Upper lobe of left lung (tissue), 6 donors: ENCODE results near the gene SLC16A9. TPM values are rescaled to one million over a fixed set of nuclear protein-coding genes. Genes with fewer than 3 reads are reported as not detected.
"Not testable (repeated sequence)": the region's sequence is repeated elsewhere in the genome, so short reads cannot be mapped to it uniquely, and the experiment has no call there.

Source experiments
- ATAC-seq, 2 donors: fragments of 200-7000 bp; cut with Tn5 transposase; one replicate each; pipeline ENCODE4 v1.9.1; 2022; ENCODE audit warnings: mild to moderate bottlenecking in 2 of 2, moderate library complexity in 2 of 2; ENCODE audit not compliant: low FRiP score in 2 of 2
- DNase-seq, 2 donors: peaks; one replicate each; pipeline ENCODE4 v3.0.0-alpha.2; 2019 to 2020
- H3K27ac ChIP-seq, 4 donors: fragments of 200-600 bp; sonication (generic); one replicate each; pipeline ENCODE4 v1.5.1; 2016 to 2019
- H3K27me3 ChIP-seq, 4 donors: fragments of 200-600 bp; sonication (generic); one replicate each; pipeline ENCODE4 v1.5.1; 2017 to 2019
- H3K36me3 ChIP-seq, 4 donors: fragments of 200-600 bp; sonication (generic); one replicate each; pipeline ENCODE4 v1.5.1; 2016 to 2019
- H3K4me1 ChIP-seq, 4 donors: fragments of 200-600 bp; sonication (generic); one replicate each; pipeline ENCODE4 v1.5.1; 2018 to 2019
- H3K4me3 ChIP-seq, 4 donors: fragments of 200-600 bp; sonication (generic); one replicate each; pipeline ENCODE4 v1.5.1; 2017 to 2019; ENCODE audit warnings: mild to moderate bottlenecking in 2 of 4, moderate library complexity in 1 of 4
- H3K9me3 ChIP-seq, 4 donors: fragments of 200-600 bp; sonication (generic); one replicate each; pipeline ENCODE4 v1.5.1; 2018 to 2019
- CTCF ChIP-seq, 6 experiments: fragments of 450-650 bp in 4 of 6; fragments of 200-600 bp in 2 of 6; sonication (generic) in 2 of 6; IDR thresholded peaks; one replicate each; pipeline ENCODE4 v1.5.1; 2016 to 2019; ENCODE audit warnings: antibody characterized with exemption in 6 of 6
- EP300 ChIP-seq, 4 donors: sonication (generic); formaldehyde crosslinking; IDR thresholded peaks; one replicate each; pipeline ENCODE4 v1.5.1; 2017; ENCODE audit warnings: antibody characterized with exemption in 4 of 4, control low read depth in 2 of 4
- POLR2A ChIP-seq, 4 donors: fragments of 450-650 bp; IDR thresholded peaks; one replicate each; pipeline ENCODE4 v1.5.1; 2016 to 2017; ENCODE audit warnings: antibody characterized with exemption in 4 of 4, mild to moderate bottlenecking in 2 of 4
- POLR2AphosphoS5 ChIP-seq, 2 donors: sonication (generic); formaldehyde crosslinking; IDR thresholded peaks; one replicate each; pipeline ENCODE4 v1.5.1; 2017; ENCODE audit warnings: antibody characterized with exemption in 2 of 2
- WGBS, 2 donors: methylation state at CpG; one replicate each; pipeline ENCODE4 v1.1.5; 2017 to 2018; 5-methylcytosine and 5-hydroxymethylcytosine counted together
- total RNA-seq, 6 donors: library from RNA; depleted of rRNA in 4 of 6; stranded (reverse); fragments of >200 nt in 4 of 6; gene quantifications; one replicate each; pipeline versions ENCODE4 v1.1.0 to v1.2.1, GENCODE V29; 2016 to 2021
- donor health status: DM: no; HTN: no; CAD: no; lungs with moderate emphysema.
- donor health status: DM: no; HTN: yes; CAD: no; lungs with severe emphysema.

The SLC16A9 gene
- total RNA-seq, 6 donors from 2014 or later = 0.79 to 1.1 (median 1.1) TPM; not detected in 2

- H3K4me3 ChIP-seq, H3K27me3 ChIP-seq, H3K36me3 ChIP-seq, H3K27ac ChIP-seq, ATAC-seq, DNase-seq, H3K9me3 ChIP-seq: not testable (repeated sequence)
- WGBS, 2 donors = 93 to 96% methylated on average over 3 to 4 of the region's 4 CpGs
- peaks cover 0 to 17% (median 4%) of the 10 kb centered on the region in 4 donors for H3K4me1 ChIP-seq
Observed at GRCh38 chr10:59729167-59729566, 19.5 kb upstream of the SLC16A9 start.

GRCh38 chr10:59724098-59724938 lies 14.7 kb upstream of the SLC16A9 start:
- 66 to 67% methylated on average over 3 of the region's 3 CpGs for WGBS, 2 donors
- Histone ChIP-seq H3K36me3 (no peaks in the 10 kb centered on the region), H3K27me3 (no peaks in the 10 kb centered on the region), H3K4me1 (peaks cover 0 to 23% (median 4%) of the 10 kb centered on the region in 4 donors), H3K4me3 (no peak overlapping the region), H3K27ac (peak overlapping the region in 1 of 4 donors; percentile 39), H3K9me3 (no peaks in the 10 kb centered on the region)
- DNase-seq (peak in 1 of 2 donors; percentile 70), ATAC-seq (peak; percentile 51 to 75)
- TF ChIP-seq POLR2A (IDR thresholded peaks at IDR 0.05) (no peak), CTCF (IDR thresholded peaks at IDR 0.05) (no peak), EP300 (IDR thresholded peaks at IDR 0.05) (peak in 3 of 4 donors; percentile 36 to 85 (median 68))

DNA sequence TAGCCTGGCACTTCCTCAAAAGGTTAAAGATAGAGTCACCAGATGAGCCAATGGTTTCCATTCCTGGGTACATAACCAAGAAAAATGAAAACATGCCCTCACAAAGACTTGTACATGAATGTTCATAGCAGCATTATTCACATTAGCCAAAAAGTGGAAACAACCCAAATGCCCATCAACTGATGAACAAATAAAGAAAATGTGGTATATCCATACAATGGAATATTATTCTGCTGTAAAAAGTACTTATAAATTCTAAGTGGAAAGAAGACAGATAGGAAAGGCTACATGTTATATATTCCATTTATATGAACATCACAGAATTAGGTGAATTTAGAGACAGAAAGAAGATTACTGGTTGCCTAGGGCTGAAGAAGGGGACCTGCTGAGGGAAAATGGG lies 10.7 kb upstream of the SLC16A9 start:
- H3K27me3 ChIP-seq = no peaks in the 10 kb centered on the region
- peaks cover 0 to 13% (median 0%) of the 10 kb centered on the region in 4 donors for H3K4me1 ChIP-seq
- H3K27ac ChIP-seq = no peak overlapping the region
- no peaks in the 10 kb centered on the region for H3K36me3 ChIP-seq
- ATAC-seq (no peak), DNase-seq (no peak)
- no peaks in the 10 kb centered on the region for H3K9me3 ChIP-seq
- TF ChIP-seq POLR2AphosphoS5 (IDR thresholded peaks at IDR 0.05) = no peak
- no peak for TF ChIP-seq CTCF (IDR thresholded peaks at IDR 0.05)
- no peak for TF ChIP-seq EP300 (IDR thresholded peaks at IDR 0.05)
- TF ChIP-seq POLR2A (IDR thresholded peaks at IDR 0.05) = no peak
- H3K4me3 ChIP-seq = no peak overlapping the region

- no peaks in the 10 kb centered on the region for H3K36me3 ChIP-seq
- no peaks in the 10 kb centered on the region for H3K27me3 ChIP-seq
- 71 to 86% methylated on average over 2 of the region's 2 CpGs for WGBS, 2 donors
- H3K9me3 ChIP-seq = no peaks in the 10 kb centered on the region
- no peak overlapping the region for H3K27ac ChIP-seq
- DNase-seq = no peak
- no peak for ATAC-seq
- TF ChIP-seq POLR2A (IDR thresholded peaks at IDR 0.05) (no peak), POLR2AphosphoS5 (IDR thresholded peaks at IDR 0.05) (no peak), EP300 (IDR thresholded peaks at IDR 0.05) (no peak), CTCF (IDR thresholded peaks at IDR 0.05) (no peak)
- H3K4me3 ChIP-seq = no peak overlapping the region
- H3K4me1 ChIP-seq = peaks cover 0 to 8% (median 0%) of the 10 kb centered on the region in 4 donors
Observed at GRCh38 chr10:59719374-59719773, 9.7 kb upstream of the SLC16A9 start.

GRCh38 chr10:59718257-59718656 lies 8.6 kb upstream of the SLC16A9 start:
- H3K9me3 ChIP-seq = no peaks in the 10 kb centered on the region
- no peaks in the 10 kb centered on the region for H3K4me1 ChIP-seq
- ATAC-seq = no peak
- DNase-seq = no peak
- 80 to 86% methylated on average over 2 of the region's 2 CpGs for WGBS, 2 donors
- no peak overlapping the region for H3K27ac ChIP-seq
- no peak overlapping the region for H3K4me3 ChIP-seq
- H3K27me3 ChIP-seq = no peaks in the 10 kb centered on the region
- TF ChIP-seq CTCF (IDR thresholded peaks at IDR 0.05) (no peak), POLR2A (IDR thresholded peaks at IDR 0.05) (no peak), EP300 (IDR thresholded peaks at IDR 0.05) (no peak), POLR2AphosphoS5 (IDR thresholded peaks at IDR 0.05) (no peak)
- H3K36me3 ChIP-seq = no peaks in the 10 kb centered on the region
